H54 (cell line): ENCODE data around the gene SLC25A27.

Source experiments
- DNase-seq: peaks from one replicate; pipeline ENCODE4 v3.0.0; 2011; ENCODE audit warnings: low spot score, mixed read lengths; ENCODE audit not compliant: insufficient read length
- FAIRE-seq: peaks from 3 replicates; lab custom pipeline; 2011; peaks lifted over from hg19 to GRCh38; lab: Jason Lieb, UNC
- POLR2A ChIP-seq: IDR thresholded peaks from 2 replicates; pipeline ENCODE4 v1.6.1; 2011; ENCODE audit warnings: low read depth, mild to moderate bottlenecking, low read length

SLC25A27 gene

GRCh38 chr6:46706464-46706863, 53.7 kb downstream of the SLC25A27 start:
- FAIRE-seq (no peak), DNase-seq (no peak)
- no peak for TF ChIP-seq POLR2A

GRCh38 chr6:46711491-46711890, 58.7 kb downstream of the SLC25A27 start:
- no peak for TF ChIP-seq POLR2A
- DNase-seq (no peak), FAIRE-seq (no peak)

- FAIRE-seq, result no peak
Observed at GRCh38 chr6:46715141-46715540, 62.4 kb downstream of the SLC25A27 start.

GRCh38 chr6:46719099-46719498, 66.3 kb downstream of the SLC25A27 start:
- no peak for DNase-seq
- FAIRE-seq, result no peak

More at GRCh38 chr6:46715141-46715540, 62.4 kb downstream of the SLC25A27 start:
- TF ChIP-seq POLR2A, result no peak
- DNase-seq, result no peak

GRCh38 chr6:46720401-46720800, 67.6 kb downstream of the SLC25A27 start:
- no peak for FAIRE-seq
- DNase-seq, result no peak
- no peak for TF ChIP-seq POLR2A

More at GRCh38 chr6:46719099-46719498, 66.3 kb downstream of the SLC25A27 start:
- no peak for TF ChIP-seq POLR2A
